Activated effector memory CD4-positive, alpha-beta T cell treated with anti-CD3 and anti-CD28 coated beads, Interleukin-2, amount 50 U/mL, for 16 hours (primary cell): Measurements from ENCODE around the gene KIF6.

Experiments used
- DNase-seq: peaks from one replicate; pipeline ENCODE4 v3.0.0-alpha.2; 2020

The KIF6 gene

DNA sequence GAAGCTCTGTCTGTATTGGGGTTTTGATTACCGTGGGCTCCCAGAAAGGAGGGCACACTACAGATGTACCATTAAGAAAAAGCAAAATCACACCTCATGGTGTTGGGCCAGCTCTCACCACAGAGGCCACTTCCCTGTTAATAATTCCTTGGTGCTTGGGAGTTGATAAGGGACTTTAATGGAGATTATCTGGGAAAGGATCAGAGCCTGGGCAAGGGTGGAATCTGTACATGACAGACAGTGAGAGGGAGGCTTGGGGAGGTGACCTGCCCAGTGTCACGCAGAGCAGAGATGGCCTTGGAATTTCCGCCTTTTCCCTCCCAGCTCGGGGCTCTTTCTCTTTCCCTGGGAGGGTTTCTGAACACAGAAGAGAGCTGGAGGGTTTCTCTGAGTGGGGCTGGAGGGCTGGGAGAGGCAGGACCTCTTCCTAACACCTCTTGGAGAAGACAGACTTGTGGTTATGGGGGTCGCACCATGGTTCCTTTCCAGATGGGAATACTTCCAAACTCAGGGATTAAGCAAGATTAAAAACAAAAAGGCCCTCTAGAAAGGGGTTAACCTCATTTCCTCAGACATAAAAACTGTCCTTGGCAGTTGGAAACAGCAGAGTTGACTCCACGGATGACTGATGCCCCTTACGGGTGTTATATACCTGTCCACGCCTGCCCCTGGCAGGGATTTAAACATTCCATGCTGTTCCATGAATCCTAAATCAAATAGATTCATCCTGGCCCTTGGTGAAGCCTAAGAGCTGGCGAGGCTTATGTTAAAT, 385.9 kb downstream of the KIF6 start:
- DNase-seq: no peak

DNA sequence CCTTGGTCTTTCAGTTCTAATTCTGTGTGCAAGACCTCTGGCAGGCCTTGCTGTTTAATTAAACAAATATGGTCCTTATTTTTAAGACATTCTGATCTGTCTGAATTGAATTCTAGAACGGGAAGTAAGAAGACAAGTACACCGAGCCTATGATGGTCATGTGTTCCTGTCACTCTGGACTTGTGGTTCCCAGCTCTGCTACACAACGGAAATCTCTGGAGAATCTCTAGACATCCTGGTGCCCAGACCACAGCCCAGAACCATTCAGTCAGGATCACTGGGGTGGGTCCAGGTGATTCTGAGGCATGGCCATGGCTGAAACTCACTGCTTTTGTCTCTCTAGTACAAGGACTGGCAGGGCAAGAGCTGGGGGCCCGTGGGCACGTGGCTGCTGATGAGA, 386.8 kb downstream of the KIF6 start:
- DNase-seq: no peak

DNA sequence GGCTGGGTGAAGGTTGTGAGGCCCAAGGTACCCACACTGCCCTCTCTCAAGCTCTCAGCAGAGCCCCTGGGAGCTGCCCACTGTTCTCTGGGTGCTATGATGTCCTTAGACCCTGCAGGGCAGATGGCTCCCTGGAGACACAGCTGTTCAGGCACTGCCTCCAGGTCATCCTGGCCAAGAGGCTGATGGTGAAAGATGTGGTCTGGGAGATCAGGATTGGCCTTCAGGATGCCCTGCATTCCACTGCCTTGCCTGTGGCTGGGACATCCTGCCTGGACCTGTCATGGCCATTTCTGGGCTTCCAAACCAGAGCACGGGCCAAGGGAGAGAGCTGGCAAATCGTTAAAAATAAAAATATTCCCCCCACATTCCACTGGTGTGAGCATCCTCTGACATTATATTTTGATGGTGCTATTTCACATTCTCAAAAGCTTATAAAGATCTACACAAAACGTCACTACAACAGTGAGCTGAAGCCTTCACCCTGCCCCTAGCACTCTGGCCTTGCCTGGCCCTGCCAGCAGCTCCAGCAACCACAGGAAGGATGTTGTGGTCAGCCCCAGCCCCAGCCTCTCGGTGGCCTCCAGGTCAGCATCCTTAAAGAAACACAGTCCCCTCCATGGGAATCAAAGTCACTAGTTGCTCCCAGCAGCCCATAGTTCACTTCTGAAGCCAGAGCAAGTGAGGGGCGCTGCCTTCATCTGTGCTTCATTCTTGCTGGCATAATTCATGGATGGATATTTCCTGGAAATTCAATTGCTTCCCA, 389.2 kb downstream of the KIF6 start:
- DNase-seq: no peak

DNA sequence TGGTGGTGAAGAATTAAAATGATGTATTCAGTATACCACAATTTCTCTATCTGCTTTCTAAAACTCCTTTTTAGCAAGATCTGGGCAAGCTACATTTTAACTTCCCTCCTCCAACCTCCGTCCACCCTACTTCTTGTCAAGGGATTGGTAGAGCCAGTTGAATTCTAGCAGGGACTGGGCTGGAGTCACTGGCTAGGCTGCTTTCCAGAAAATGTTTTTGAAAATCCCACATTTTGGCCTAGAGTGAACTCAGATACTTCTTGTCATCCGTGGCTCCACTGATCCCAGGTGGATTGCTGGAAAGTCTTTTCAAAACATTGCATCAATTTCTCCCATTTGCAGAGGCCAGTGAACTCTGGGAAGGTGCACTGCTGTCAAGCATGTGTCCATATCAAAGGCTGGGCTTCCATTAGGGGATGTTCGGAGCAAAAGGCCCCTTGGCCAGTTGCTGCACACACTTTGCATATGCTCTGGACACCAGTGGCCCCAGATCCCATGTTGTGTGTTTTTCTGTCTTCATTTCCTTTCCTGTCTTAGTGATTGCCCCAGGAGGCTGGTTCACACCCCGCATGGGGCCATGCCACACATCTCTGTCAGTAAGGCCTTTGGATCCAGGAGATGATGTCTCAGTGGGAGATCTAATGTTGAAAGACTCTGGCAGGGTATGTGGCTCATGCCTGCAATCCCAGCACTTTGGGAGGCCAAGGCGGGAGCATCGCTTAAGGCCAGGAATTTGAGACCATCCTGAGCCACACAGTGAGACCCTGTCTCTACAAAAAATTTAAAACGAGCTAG, 391.4 kb downstream of the KIF6 start:
- no peak for DNase-seq

DNA sequence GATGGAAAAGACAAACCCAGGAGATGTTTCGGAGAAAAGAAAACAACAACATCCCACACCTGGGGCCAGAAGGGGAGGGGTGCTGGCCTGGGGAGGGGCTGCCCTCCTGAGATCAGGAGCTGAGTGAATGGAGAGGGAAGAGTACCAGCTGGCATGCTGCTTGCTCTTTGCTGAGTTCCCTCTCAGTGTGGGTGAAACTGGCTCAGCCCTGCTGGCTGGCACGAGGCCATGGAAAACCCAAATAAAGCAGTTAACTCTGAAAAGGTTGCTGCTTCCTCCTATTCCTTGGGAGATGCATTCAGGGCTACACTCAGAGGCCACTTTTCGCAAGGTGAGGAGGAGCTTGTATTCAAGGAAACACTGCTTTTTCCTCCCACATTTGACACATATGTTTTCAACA, 394.7 kb downstream of the KIF6 start:
- DNase-seq: no peak

DNA sequence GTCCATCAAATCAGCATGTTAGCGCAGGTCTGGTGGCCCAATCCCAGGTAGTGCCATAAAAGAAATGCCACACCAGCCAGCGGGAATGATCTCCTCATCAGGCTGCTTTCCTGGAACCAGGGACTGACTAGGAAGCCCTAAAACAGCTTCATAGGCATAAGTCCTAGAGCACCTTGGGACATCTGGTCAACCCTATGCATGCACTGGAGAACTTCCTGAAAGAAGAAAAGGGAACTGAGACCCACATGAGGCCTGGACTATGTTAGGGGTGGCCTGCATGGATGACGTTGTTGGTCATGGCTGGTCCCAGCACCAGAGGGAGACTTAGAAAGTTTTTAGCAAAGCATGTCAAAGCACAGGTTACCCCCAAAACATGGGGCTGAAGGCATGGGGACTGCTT, 395.2 kb downstream of the KIF6 start:
- DNase-seq: no peak

DNA sequence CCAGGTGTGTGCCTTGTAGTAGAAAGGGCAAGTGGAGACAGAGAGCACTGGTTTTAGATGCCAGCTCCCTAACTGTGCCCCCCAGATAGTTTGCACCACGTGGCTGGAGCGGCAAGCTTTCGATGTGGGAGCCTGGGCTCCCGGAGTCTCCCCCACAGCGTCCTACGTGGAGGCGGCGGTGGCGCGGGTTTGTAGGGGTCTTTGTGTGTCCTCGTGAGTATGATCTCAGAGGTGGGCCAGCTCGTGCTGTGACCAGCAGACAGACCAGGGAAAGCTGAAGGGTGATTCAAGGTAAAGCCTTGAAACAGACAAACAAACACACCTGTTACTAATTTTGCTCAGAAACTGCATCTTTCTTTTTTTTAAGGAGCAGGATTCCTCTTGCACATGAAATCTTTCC, 397.1 kb downstream of the KIF6 start:
- no peak for DNase-seq

DNA sequence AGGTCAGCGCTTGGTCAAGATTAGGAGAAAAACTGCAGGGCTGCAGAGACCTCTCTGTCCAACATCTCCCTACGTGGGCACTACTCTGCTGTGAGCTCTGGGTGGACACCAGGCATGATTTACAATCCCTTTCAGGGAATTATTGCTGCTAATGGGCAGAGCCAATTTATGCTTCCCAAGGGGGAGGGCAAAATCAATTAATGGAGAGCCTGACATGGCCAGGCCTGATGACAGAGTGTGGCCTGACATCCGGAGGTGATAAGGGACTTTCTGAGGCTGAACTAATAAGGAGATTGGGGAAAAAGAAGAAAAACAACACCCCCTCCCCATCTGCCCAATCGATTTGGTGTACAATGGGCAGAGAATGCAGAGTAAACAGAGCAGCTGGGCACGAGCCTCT, 397.7 kb downstream of the KIF6 start:
- no peak for DNase-seq

DNA sequence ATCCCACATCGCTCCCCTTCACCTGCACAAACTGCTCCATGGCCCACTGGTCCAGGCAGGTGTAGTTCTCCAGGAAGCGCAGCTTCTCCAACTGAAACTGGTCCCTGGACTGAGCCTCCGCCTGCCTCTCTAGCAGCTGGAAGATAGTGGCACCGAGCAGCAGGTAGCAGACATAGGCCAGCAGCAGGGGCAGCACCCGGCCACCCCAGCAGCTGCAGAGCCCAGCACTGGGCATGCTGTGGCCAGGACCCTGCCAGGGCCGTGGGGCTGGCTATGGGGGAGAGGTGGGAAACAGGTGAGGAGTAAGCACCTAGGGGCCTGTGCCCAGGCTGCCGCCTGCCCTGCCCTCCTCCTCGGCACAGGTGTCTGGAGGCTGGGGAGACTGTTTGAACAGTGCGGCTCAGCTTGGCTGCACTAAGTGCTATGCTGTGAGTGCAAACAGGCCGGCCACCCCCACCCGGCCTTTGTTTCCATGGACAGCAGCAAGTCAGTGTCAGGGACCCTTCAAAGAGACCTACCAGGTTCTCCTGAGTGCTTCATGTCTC, 402.8 kb downstream of the KIF6 start, which contains the start of gene KCNK16:
KCNK16 (minus strand) TSS at position 397 of the 545 bp plus-strand sequence; CDS start at position 235, 162 bp downstream.
- DNase-seq: no peak

DNA sequence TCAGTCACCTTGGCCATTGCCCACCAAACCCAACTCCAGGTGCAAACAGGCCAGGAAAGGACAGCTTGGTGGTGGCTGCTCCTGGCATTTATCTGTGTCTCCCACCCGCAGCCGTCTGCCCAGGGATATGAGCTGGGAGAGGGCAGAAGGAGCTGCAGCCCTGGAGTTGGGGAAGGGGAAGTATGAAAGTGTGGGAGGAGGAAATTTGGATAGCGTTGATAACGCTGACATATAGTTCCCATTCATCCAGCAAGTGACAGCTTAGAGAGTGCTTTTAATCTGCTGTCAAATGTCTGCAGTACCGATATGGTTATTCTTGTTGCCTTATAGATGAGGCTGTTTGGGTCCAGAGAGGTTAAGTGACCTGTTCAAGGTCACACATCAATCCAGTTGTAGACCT, 403.4 kb downstream of the KIF6 start:
- DNase-seq: no peak

DNA sequence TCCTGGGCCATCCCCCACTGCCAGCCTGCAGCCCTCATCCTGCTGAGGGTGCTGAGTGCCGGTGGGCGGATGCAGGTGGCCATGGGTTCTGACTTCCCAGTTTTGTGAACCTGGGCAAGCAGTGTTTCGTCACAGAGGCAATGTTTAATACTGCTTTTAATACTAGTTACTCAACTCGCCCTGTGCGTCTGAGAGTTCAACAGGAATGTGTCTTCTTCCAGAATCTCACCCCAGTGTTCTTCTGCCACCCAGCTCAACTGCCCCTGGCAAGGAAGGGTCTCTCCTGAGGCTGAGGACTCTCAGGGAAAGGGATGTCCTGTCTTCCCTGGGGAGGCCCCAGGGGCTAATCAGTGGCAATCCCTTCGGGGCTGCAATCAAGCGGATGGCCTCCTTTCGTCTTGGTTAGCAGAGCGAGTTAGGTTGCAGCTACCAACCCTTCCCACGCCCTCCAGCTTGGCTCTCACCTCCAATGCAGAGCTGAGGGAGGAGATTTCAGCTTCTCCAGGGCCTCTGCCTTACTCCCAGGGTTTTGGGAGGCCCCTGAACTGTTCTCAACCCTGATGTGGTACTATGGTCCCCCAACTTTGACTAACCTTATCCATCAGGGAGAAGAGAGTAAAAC, 404.7 kb downstream of the KIF6 start:
- DNase-seq: no peak

DNA sequence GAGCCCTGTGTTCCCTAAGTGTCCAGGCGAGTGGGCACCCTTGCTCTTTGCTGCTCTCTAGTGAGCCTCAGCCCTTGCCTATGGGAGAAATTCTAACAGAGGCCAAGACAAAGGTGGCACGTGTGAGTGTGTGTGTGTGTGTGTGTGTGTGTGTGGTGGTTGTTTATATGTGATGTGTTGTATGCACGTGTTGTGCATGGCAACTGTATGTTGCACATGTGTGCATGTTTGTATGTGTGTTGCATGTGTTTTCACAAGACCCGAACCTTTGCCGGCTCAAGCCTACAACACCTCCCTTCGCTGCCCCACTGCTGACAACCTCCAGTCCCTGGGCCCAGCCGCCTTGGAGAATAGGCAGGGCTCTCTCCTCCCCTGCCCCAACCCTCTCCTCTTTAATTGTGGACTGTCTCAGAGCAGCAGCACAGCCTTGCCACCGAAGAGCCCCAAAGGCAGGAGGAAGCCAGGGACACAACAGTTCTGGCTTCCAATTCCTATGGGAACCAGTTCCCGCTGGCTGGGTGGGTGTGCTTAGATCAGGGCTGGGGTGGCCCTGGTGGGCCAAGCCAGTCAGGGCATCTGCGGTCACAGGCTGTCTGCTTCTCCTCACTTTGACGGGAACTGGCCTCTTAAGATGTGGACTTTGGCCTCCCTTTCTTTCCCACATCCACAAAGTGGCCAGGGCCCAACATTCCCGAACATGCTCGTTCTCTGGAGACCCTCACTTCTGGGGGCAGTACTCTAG, 405.4 kb downstream of the KIF6 start:
- DNase-seq: no peak

DNA sequence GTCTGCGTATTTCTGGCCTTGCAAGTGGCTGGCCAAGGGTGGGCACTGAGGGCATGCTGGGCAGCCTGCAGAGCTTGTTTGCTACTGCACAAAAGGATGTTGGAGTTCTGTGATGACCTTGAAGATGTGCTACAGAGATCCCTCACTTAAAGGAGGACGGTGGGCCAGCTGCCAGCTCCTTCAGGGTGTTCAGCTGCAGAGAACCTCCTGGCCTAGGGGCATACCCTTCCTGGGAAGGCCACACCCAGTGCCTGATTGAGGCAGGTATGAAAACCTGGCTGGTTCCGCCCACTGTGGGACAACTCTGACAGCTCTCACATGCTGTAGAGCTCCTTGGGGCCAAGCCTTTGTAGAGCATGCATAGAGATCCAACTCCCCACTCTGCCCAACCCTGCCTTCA, 408.0 kb downstream of the KIF6 start:
- no peak for DNase-seq

DNA sequence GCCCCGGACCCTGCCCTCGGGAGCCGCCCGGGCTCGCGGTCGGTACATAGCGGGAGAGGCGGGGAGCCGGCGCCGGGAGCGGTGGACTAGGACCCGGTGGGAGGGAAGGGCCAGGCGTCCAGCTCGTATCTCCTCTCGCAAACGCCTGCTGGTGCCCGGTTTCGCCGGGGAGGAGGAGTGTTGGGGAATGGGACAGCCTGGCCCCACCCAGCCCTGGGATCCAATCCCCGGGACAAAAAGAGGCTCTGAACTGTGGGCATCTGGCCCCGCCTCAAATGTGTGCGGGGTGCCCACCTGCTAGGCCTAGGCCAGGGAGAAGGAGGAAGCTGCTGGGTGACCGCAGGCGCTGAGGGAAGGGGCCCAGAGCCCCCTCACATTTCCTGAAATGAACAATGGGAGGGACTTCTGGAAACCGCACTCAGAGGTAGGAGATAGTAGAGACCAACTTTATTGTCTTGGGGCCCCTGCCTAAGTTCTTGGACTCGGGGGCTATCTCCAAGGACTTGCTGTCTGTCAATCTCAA, 410.9 kb downstream of the KIF6 start, which contains the start of gene KCNK17:
KCNK17 (minus strand) TSS at position 147 of the 523 bp plus-strand sequence; CDS start at position 48, 99 bp downstream.
- no peak for DNase-seq

DNA sequence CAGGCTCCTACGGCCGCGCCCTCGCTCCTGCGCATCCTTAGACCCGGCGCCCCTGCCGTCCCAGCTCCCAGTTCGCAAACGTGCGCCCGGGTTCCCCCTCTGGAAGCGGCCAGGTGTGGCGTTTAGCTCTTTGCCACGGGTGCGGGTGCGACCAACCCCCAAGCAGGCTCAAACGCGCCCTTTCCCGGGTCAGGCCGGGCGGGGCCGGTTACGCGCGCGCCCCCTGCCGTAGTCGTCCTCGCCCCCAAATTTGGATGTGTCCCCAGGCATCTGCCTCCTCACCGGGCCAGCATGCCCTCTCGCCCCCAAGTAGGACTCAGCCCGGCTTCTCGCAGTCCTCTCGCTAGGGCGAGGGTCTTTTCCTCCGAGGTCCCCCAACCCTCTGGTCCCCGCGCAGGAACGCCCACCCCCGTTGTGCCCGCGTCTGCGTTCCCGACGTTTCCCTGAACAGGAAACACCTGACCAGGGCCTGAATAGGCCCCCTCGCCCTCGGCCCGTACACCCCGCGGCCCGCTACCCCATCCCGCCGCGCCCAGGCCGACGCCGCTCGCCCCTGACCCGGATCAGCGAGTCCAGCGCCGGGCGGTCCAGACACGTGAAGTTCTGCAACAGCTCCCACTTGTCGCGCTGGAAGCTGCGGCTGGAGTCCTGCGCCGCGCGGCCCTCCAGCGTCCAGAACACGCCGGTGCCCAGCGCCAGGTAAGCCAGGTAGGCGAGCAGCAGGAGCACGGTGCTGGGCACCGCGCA, 411.5 kb downstream of the KIF6 start:
- no peak for DNase-seq

DNA sequence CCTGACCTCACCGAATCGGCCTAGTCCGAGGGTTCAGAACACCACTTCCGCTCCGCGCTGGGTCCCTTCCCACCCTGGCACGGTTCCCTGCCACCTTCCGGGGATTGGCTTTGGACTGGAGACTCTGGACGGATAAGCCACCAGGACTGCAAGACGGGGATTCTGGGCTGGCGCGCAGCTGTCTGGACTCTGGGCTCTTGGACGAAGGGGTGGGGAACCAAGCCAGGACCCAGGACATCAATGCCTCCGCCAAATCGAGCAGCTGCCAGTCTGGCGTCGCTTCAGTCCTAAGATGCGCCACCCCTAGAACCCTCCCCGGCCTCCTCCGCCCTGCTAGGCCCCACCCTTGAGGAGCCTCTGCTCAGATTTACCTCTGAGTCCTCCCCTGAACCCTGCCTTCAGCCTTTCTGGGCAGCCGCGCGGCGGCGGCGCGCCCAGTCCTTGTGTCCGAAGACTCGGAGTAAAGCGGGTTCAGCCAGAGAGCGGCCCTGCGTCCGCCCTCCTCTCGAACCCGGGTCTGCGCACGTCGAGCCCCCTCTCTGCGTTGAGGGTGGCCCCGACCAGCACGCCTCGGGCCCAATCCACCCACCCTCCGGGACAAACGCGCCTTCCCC, 412.2 kb downstream of the KIF6 start:
- no peak for DNase-seq

DNA sequence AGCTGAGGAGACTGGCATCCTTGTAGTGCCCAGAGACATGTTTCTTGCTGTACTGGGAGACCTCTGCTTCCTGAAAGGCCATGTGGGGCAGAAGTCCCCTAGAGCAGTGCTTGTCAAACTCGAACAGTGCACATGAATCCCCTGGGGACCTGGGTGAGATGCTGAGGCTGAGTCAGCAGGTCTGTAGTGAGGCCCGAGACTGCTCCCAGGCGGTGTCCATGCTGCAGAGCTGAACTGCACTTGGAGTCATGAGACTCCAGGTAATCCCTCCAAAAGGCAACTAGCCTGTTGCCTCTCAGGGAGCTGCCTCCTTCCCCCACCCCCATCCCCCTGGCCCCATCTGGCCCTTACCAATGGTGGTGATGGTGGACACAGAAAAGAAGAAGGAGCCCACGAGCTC, 414.7 kb downstream of the KIF6 start:
- DNase-seq: no peak

DNA sequence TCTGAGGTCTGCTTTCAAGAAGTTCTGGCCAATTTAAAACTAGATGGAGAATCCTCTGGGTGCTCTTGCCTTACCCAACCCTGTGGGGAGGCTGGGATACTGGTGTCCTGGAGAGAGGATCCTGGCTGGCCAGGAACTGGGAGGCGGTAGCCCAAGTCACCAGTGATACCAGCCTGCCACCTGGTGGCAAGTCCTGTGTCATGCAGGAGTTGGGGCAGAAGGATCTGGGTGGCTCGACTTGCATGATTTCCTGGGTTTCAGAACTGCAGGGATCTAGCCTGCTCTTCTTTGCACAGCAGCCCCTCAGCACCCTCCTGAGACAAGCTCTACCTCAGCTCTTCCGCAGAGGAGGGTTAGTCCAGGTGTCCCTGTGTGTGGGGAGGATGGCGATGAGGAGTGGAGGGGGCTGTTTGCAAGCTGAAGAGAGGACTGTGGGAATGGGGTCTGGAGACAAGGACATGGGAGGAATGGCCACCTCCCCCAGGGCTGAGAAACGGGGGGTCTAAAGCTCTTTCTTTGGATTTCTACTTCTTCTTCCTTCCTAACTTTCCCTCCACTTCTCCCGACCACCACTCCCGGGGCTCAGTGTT, 415.2 kb downstream of the KIF6 start:
- DNase-seq: peak; percentile 81

DNA sequence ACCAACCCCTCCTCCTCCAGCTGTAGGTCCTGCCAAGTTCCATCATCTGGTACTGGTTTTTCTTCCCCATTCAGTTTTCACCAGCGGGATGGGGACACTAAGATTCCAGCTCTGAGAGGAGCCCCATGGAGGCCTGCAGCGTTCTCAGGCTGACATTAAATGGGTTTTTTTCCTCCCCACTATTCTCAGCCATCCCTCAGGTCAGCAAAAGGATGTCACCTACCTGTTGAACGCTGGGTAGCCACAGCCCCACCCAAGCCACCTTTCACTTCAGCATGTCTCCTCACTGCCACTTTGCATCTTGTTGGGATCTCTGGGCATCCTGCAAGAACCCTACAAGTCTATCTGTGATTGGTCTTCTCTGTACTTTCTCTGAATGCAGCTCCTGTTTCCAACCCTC, 417.7 kb downstream of the KIF6 start:
- no peak for DNase-seq

DNA sequence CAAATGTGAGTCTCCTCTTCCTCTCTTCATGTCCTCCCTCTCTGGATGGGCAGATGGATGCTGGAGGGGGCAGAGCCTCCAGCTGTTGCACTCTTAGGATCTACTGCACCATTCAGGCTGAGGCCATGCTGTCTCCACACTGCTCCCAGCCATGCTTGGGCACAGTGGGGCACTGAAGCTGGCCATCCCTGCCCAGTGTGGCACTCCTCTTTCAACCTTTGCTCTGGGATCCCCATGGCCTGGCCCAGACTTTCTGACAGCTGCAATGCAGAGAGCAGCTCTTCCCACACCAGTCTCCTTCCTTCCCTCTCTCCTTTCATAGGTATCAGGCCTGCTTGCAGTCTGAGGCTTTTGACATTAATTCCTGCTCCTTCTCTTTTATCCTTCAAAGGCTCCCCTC, 420.3 kb downstream of the KIF6 start:
- no peak for DNase-seq
